ENCODE results near the gene NEDD8.

Gene NEDD8

GRCh38 chr14:24231263-24232120 lies 675 bp downstream of the NEDD8 start:
- peaks cover 29% of the 10 kb centered on the region for H3K4me1 ChIP-seq (ENCODE audit: control insufficient read depth, low read length)
- TF ChIP-seq, protein P1, sequence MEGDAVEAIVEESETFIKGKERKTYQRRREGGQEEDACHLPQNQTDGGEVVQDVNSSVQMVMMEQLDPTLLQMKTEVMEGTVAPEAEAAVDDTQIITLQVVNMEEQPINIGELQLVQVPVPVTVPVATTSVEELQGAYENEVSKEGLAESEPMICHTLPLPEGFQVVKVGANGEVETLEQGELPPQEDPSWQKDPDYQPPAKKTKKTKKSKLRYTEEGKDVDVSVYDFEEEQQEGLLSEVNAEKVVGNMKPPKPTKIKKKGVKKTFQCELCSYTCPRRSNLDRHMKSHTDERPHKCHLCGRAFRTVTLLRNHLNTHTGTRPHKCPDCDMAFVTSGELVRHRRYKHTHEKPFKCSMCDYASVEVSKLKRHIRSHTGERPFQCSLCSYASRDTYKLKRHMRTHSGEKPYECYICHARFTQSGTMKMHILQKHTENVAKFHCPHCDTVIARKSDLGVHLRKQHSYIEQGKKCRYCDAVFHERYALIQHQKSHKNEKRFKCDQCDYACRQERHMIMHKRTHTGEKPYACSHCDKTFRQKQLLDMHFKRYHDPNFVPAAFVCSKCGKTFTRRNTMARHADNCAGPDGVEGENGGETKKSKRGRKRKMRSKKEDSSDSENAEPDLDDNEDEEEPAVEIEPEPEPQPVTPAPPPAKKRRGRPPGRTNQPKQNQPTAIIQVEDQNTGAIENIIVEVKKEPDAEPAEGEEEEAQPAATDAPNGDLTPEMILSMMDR (IDR thresholded peaks at IDR 0.05; ENCODE audit: low read depth, low read length, poor library complexity, severe bottlenecking): no peak
- TF ChIP-seq EZH2phosphoT487 (IDR thresholded peaks at IDR 0.05; ENCODE audit: borderline replicate concordance, low read length): no peak
- H3K27me3 ChIP-seq (ENCODE audit: control insufficient read depth, low read length): no peaks in the 10 kb centered on the region
- no peaks in the 10 kb centered on the region for H3K9me3 ChIP-seq (ENCODE audit: control insufficient read depth, insufficient read depth, low read length)
- H3K36me3 ChIP-seq (ENCODE audit: control insufficient read depth, low read length): peaks cover 52% of the 10 kb centered on the region
- H4K20me1 ChIP-seq (ENCODE audit: control insufficient read depth, insufficient read depth, low read depth, low read length): peaks cover 3% of the 10 kb centered on the region; the same call in 1 of the 2 replicates
- peaks cover 80% of the 10 kb centered on the region for H3K79me2 ChIP-seq (ENCODE audit: control insufficient read depth, low read length)
- peaks cover 8% of the 10 kb centered on the region; the same call in 1 of the 2 replicates for H3F3A ChIP-seq (ENCODE audit: control insufficient read depth, insufficient read depth)
- H3K27ac ChIP-seq (ENCODE audit: low read depth, low read length): peak overlapping the region; percentile 65
- H3K4me2 ChIP-seq (ENCODE audit: low read length): peak overlapping the region; percentile 83
- H3K9me2 ChIP-seq (replicated peaks; ENCODE audit: control insufficient read depth, low read length): no peaks in the 10 kb centered on the region
- H3K4me3 ChIP-seq (ENCODE audit: low read length): peak overlapping the region; percentile 81

- Histone ChIP-seq H3K9me2 (replicated peaks; ENCODE audit: control insufficient read depth, low read length) (no peaks in the 10 kb centered on the region), H3K4me1 (ENCODE audit: control insufficient read depth, low read length) (peaks cover 17% of the 10 kb centered on the region), H3K36me3 (ENCODE audit: control insufficient read depth, low read length) (peaks cover 39% of the 10 kb centered on the region), H3F3A (ENCODE audit: control insufficient read depth, insufficient read depth) (peaks cover 5% of the 10 kb centered on the region; the same call in 1 of the 2 replicates), H4K20me1 (ENCODE audit: control insufficient read depth, insufficient read depth, low read depth, low read length) (peaks cover 7% of the 10 kb centered on the region), H3K27ac (ENCODE audit: low read depth, low read length) (no peak overlapping the region), H3K79me2 (ENCODE audit: control insufficient read depth, low read length) (peaks cover 88% of the 10 kb centered on the region), H3K4me3 (ENCODE audit: low read length) (no peak overlapping the region), H3K4me2 (ENCODE audit: low read length) (no peak overlapping the region), H3K9me3 (ENCODE audit: control insufficient read depth, insufficient read depth, low read length) (no peaks in the 10 kb centered on the region), H3K27me3 (ENCODE audit: control insufficient read depth, low read length) (no peaks in the 10 kb centered on the region)
- TF ChIP-seq EZH2phosphoT487 (IDR thresholded peaks at IDR 0.05; ENCODE audit: borderline replicate concordance, low read length): no peak
- TF ChIP-seq, protein P1 (IDR thresholded peaks at IDR 0.05; ENCODE audit: low read depth, low read length, poor library complexity, severe bottlenecking): no peak
Measured at GRCh38 chr14:24228902-24229301, 3.3 kb downstream of the NEDD8 start.

DNA sequence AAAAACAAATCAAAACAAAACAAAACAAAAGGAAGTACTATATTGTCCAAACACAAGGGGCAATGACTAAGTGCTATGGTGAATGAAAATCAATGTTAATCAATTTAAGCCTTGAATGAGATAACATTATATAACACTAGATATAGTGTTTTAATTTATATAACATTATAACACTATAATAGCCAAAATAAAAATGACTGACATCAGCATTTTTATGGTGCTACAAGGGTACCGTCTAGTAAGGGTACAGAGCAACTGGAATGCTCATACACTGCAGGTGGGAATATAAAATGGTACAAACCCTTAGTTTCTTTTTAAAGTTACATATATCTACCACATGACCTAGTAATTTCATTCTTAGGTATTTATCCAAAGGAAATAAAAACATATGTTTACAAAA lies 5.7 kb downstream of the NEDD8 start:
- no peaks in the 10 kb centered on the region for H3K27me3 ChIP-seq (ENCODE audit: control insufficient read depth, low read length)
- no peak overlapping the region for H3K4me3 ChIP-seq (ENCODE audit: low read length)
- H3K4me2 ChIP-seq (ENCODE audit: low read length): no peak overlapping the region
- H3F3A ChIP-seq (ENCODE audit: control insufficient read depth, insufficient read depth): peaks cover 8% of the 10 kb centered on the region; the same call in 1 of the 2 replicates
- H4K20me1 ChIP-seq (ENCODE audit: control insufficient read depth, insufficient read depth, low read depth, low read length): peaks cover 7% of the 10 kb centered on the region
- no peaks in the 10 kb centered on the region for H3K9me2 ChIP-seq (replicated peaks; ENCODE audit: control insufficient read depth, low read length)
- TF ChIP-seq, protein P1 (IDR thresholded peaks at IDR 0.05; ENCODE audit: low read depth, low read length, poor library complexity, severe bottlenecking): no peak
- TF ChIP-seq EZH2phosphoT487 (IDR thresholded peaks at IDR 0.05; ENCODE audit: borderline replicate concordance, low read length): no peak
- H3K9me3 ChIP-seq (ENCODE audit: control insufficient read depth, insufficient read depth, low read length): no peaks in the 10 kb centered on the region
- no peak overlapping the region for H3K27ac ChIP-seq (ENCODE audit: low read depth, low read length)
- H3K36me3 ChIP-seq (ENCODE audit: control insufficient read depth, low read length): peaks cover 31% of the 10 kb centered on the region
- peaks cover 83% of the 10 kb centered on the region for H3K79me2 ChIP-seq (ENCODE audit: control insufficient read depth, low read length)
- H3K4me1 ChIP-seq (ENCODE audit: control insufficient read depth, low read length): peaks cover 8% of the 10 kb centered on the region

Data from DOHH2 (cell line).